MCF 10A (cell line): ENCODE data around the gene MED15. TPM values are rescaled to one million over a fixed set of nuclear protein-coding genes. Genes with fewer than 3 reads are reported as not detected.

Experiments used
- BruUV-seq: library from RNA; stranded (reverse); fragments of 400-500 nt; replicated peaks from 2 replicates; lab custom pipeline; 2021; lab: Mats Ljungman, UMichigan
- CTCF ChIA-PET: fragments of 300-600 bp; sonication (Branson Sonifier 250); formaldehyde crosslinking; extraction: SDS; loops from one replicate; lab custom pipeline; 2021; ENCODE audit warnings: antibody characterized with exemption, inconsistent platforms; lab: Yijun Ruan, JAX
- POLR2A ChIA-PET: fragments of 300-600, 350-650 bp; sonication (Branson Sonifier 250); formaldehyde crosslinking; extraction: SDS; loops from one replicate; lab custom pipeline; 2020; ENCODE audit warnings: antibody characterized with exemption, inconsistent platforms; lab: Yijun Ruan, JAX
- DNase-seq: peaks from one replicate; pipeline ENCODE4 v3.0.0-alpha.2; 2018; ENCODE audit not compliant: unreplicated experiment
- H3K27ac Mint-ChIP-seq: one replicate; pipeline ENCODE4 v1.8.0; 2022; ENCODE audit warnings: mild to moderate bottlenecking, low read depth, mixed read lengths; ENCODE audit not compliant: unreplicated experiment
- H3K27me3 Mint-ChIP-seq: one replicate; pipeline ENCODE4 v1.8.0; 2022; ENCODE audit warnings: mixed read lengths; ENCODE audit not compliant: insufficient read depth, unreplicated experiment
- H3K36me3 Mint-ChIP-seq: one replicate; pipeline ENCODE4 v1.8.0; 2022; ENCODE audit warnings: mild to moderate bottlenecking, moderate library complexity, mixed read lengths; ENCODE audit not compliant: insufficient read depth, unreplicated experiment
- H3K4me1 Mint-ChIP-seq: one replicate; pipeline ENCODE4 v1.8.0; 2022; ENCODE audit warnings: mixed read lengths; ENCODE audit not compliant: insufficient read depth, unreplicated experiment
- H3K4me3 Mint-ChIP-seq: one replicate; pipeline ENCODE4 v1.8.0; 2022; ENCODE audit warnings: mild to moderate bottlenecking, moderate library complexity, mixed read lengths; ENCODE audit not compliant: unreplicated experiment
- H3K9me3 Mint-ChIP-seq: one replicate; pipeline ENCODE4 v1.8.0; 2022; ENCODE audit warnings: mixed read lengths; ENCODE audit not compliant: unreplicated experiment
- intact Hi-C: fragments of 100-400 bp; cut with micrococcal nuclease; formaldehyde crosslinking; loops from 2 replicates; pipeline ENCODE4 v1.14.1; 2022
- total RNA-seq: library from RNA; stranded (reverse); gene quantifications from 2 replicates; pipeline ENCODE4 v1.2.3, GENCODE V29; 2022
- TF ChIP-seq, protein P1 (sequence below): fragments of 200-600 bp; IDR thresholded peaks from one replicate; pipeline ENCODE4 v1.8.0; 2022; ENCODE audit warnings: antibody characterized with exemption, mild to moderate bottlenecking; ENCODE audit not compliant: unreplicated experiment

Gene MED15
- total RNA-seq, 1 experiment from 2014 or later, result 122 TPM

DNA sequence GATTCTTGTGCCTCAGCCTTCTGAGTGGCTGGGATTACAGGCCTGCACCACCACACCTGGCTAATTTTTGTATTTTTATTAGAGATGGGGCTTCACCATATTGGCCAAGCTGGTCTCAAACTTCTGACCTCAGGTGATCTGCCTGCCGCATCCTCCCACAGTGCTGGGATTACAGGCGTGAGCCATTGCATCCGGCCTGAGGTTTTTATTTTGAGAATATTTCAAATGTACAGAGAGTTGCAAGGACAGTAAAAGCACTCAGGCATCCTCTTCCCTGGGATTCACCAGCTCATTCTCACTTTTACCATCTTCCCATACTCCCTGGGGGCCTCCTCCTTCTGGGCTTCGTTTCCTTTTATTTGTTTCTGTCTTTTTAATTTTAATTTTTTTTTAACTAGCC is 12.1 kb downstream of the MED15 start:
- ChIA-PET CTCF (no interaction called here), POLR2A (interaction anchor here (1.0 to 16.3 kb wide), 2 partner anchors 9 to 10 kb away, joined by 3 to 332 read pairs; no protein-coding TSS in a partner anchor)
- intact Hi-C loops, result no loop called here
- TF ChIP-seq, protein P1, sequence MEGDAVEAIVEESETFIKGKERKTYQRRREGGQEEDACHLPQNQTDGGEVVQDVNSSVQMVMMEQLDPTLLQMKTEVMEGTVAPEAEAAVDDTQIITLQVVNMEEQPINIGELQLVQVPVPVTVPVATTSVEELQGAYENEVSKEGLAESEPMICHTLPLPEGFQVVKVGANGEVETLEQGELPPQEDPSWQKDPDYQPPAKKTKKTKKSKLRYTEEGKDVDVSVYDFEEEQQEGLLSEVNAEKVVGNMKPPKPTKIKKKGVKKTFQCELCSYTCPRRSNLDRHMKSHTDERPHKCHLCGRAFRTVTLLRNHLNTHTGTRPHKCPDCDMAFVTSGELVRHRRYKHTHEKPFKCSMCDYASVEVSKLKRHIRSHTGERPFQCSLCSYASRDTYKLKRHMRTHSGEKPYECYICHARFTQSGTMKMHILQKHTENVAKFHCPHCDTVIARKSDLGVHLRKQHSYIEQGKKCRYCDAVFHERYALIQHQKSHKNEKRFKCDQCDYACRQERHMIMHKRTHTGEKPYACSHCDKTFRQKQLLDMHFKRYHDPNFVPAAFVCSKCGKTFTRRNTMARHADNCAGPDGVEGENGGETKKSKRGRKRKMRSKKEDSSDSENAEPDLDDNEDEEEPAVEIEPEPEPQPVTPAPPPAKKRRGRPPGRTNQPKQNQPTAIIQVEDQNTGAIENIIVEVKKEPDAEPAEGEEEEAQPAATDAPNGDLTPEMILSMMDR, result no peak
- Mint-ChIP-seq H3K9me3 (no peaks in the 10 kb centered on the region), H3K27ac (peak overlapping the region; percentile 44), H3K36me3 (peaks cover 70% of the 10 kb centered on the region), H3K4me1 (peaks cover 44% of the 10 kb centered on the region), H3K4me3 (no peak overlapping the region), H3K27me3 (no peaks in the 10 kb centered on the region)
- no TSS peak for BruUV-seq
- DNase-seq, result no peak

GRCh38 chr22:20520093-20520511 is 12.7 kb downstream of the MED15 start:
- Mint-ChIP-seq H3K4me3 (no peak overlapping the region), H3K36me3 (peaks cover 67% of the 10 kb centered on the region), H3K27me3 (no peaks in the 10 kb centered on the region), H3K9me3 (no peaks in the 10 kb centered on the region), H3K4me1 (peaks cover 38% of the 10 kb centered on the region), H3K27ac (peak overlapping the region; percentile 44)
- TF ChIP-seq, protein P1, result no peak
- ChIA-PET POLR2A (interaction anchor here (1.0 kb wide), 1 partner anchor 10 kb away, joined by 3 read pairs; no protein-coding TSS in a partner anchor), CTCF (interaction anchor here (1.2 kb wide), 1 partner anchor 10 kb away, joined by 3 read pairs; no protein-coding TSS in a partner anchor)
- BruUV-seq, result no TSS peak
- no peak for DNase-seq
- intact Hi-C loops, result no loop called here

DNA sequence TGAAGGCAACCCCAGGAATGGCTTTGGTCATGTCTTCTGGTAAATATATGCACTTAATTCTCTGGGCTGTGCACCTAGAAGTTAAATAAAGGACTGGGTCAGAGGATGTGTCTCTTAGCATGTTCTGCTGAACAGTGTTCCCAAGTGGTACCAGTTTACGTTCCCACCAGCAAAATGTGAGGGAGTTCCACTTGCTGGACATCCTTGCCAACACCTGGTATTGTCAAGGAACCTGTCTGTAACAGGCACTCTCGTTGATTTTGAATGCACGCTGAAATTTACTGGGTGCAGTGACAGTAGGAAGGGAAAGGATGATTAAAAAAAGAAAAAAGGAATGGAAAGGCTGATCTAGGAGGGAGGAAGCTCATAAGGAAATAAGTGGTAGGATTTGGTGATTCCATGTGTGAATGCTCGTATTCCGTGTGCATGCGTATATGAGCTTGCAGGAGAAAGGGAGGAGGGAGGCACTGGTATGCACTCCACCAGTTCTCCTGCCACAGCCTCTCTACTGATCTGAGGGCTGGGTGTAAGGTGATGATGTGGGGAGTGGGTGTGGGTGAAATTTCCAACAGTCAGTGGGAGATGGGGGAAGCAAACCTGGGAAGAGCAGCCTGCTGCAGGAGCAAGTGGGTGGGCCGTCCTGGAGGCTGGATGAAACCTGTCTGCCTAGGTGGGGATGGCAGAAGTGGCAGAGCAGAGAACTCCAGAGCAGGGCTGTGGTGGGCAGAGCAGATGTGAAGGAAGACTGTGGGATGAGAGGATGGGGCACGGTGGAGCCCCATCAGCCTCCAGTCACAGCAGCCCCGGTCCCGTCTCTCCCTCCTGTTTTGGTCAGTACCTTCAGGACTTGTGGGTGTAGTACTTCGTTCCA is 15.0 kb downstream of the MED15 start:
- Mint-ChIP-seq H3K4me3 (no peak overlapping the region), H3K27ac (peak overlapping the region; percentile 31), H3K36me3 (peaks cover 64% of the 10 kb centered on the region), H3K4me1 (peaks cover 49% of the 10 kb centered on the region), H3K27me3 (no peaks in the 10 kb centered on the region), H3K9me3 (no peaks in the 10 kb centered on the region)
- no peak for DNase-seq
- ChIA-PET CTCF (interaction anchor here (0.5 to 3.0 kb wide), 3 partner anchors 8 to 11 kb away, joined by 5 to 11 read pairs (median 5); no protein-coding TSS in a partner anchor), POLR2A (interaction anchor here (1.4 to 2.8 kb wide), 3 partner anchors 10 to 14 kb away, joined by 4 to 15 read pairs (median 14); partner anchors contain the start of gene MED15)
- intact Hi-C loops, result no loop called here
- BruUV-seq, result no TSS peak
- TF ChIP-seq, protein P1, result no peak
